HepG2 (cell line): ENCODE measurements around the gene ODR4.

Experiments
- ATF7 ChIP-seq, 2 experiments: fragments of 450-650 bp in 1 of 2; sonication (generic) in 1 of 2; formaldehyde crosslinking in 1 of 2; IDR thresholded peaks; 2 replicates each; pipeline versions ENCODE4 v1.4.0 to v1.6.1; 2016 to 2020; ENCODE audit warnings: antibody characterized with exemption in 1 of 2, mild to moderate bottlenecking in 1 of 2, missing genetic modification reagents in 1 of 2
- JUND ChIP-seq: sonication (generic); formaldehyde crosslinking; IDR thresholded peaks from 2 replicates; pipeline ENCODE4 v1.8.0; 2022; ENCODE audit warnings: mild to moderate bottlenecking, missing genetic modification reagents
- POLR2A ChIP-seq, 2 experiments: IDR thresholded peaks; 2 replicates each; pipeline ENCODE4 v1.6.1; 2011; ENCODE audit warnings: low read depth in 2 of 2, low read length in 2 of 2, mild to moderate bottlenecking in 1 of 2, moderate library complexity in 1 of 2; ENCODE audit not compliant: insufficient read depth in 1 of 2
- ZNF142 ChIP-seq: sonication (generic); formaldehyde crosslinking; IDR thresholded peaks from 2 replicates; pipeline ENCODE4 v1.4.0; 2020; ENCODE audit warnings: missing genetic modification reagents
- TF ChIP-seq, protein P1 (sequence below): sonication (generic); formaldehyde crosslinking; IDR thresholded peaks from 2 replicates; pipeline ENCODE4 v1.5.0; 2020; ENCODE audit warnings: mild to moderate bottlenecking, missing genetic modification reagents, moderate library complexity

DNA sequence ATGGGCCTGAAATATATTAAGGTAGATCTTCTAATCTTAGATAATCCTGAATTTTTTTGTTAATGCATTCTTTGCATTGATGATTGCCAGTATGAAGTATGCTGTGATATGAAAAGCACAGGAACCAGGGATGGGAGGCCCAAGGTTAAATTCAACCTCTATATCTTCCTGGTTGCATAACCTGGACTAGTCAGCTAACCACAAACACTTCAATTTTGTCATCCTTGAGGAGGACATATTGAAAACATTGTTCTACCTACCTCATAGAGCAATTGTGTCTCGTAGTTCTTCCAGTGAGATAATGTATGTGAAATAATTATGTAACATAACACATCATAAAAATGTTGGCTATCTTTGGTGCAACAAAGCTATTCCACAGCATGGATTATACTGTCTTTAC lies 59.7 kb downstream of the ODR4 start:
- TF ChIP-seq JUND (CRISPR knock-in tag) (no peak), ATF7 (IDR thresholded peaks at IDR 0.05) (no peak), ATF7 (CRISPR knock-in tag; IDR thresholded peaks at IDR 0.05) (no peak), ZNF142 (no peak), POLR2A (IDR thresholded peaks at IDR 0.05; ENCODE audit: insufficient read depth in 1 of 2, low read depth in 2 of 2, low read length in 2 of 2) (no peak)
- TF ChIP-seq, protein P1, sequence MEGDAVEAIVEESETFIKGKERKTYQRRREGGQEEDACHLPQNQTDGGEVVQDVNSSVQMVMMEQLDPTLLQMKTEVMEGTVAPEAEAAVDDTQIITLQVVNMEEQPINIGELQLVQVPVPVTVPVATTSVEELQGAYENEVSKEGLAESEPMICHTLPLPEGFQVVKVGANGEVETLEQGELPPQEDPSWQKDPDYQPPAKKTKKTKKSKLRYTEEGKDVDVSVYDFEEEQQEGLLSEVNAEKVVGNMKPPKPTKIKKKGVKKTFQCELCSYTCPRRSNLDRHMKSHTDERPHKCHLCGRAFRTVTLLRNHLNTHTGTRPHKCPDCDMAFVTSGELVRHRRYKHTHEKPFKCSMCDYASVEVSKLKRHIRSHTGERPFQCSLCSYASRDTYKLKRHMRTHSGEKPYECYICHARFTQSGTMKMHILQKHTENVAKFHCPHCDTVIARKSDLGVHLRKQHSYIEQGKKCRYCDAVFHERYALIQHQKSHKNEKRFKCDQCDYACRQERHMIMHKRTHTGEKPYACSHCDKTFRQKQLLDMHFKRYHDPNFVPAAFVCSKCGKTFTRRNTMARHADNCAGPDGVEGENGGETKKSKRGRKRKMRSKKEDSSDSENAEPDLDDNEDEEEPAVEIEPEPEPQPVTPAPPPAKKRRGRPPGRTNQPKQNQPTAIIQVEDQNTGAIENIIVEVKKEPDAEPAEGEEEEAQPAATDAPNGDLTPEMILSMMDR (CRISPR knock-in tag): no peak
